ENCODE results near the gene DOK1.

GRCh38 chr2:74540291-74540690 is 14.2 kb upstream of the DOK1 start:
- TF ChIP-seq CTCF (IDR thresholded peaks at IDR 0.05) (no peak), POLR2AphosphoS5 (IDR thresholded peaks at IDR 0.05; ENCODE audit: insufficient read depth in 1 of 2, low read depth in 1 of 2) (no peak)
